ENCODE results near the gene HRH1.
"Not testable (repeated sequence)": the region's sequence is repeated elsewhere in the genome, so short reads cannot be mapped to it uniquely, and the experiment has no call there.

Gene HRH1

DNA sequence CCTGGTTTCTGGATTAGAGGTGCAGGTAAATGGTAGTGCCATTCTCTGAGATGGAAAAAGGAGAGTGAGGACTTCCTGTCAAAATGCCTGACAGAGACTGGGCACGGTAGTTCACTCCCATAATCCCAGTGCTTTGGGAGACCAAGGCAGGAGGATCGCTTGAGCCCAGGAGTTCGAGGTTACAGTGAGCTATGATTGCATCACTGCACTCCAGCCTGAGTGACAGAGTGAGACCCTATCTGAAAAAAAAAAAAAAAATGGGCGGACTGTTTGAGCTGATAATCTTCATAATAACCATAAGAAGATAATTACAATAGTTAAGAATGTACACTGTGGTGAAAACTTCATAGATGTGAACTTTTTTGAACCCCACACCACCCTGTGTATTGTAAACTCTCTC, 44.2 kb downstream of the HRH1 start:
- H3K4me3 ChIP-seq (ENCODE audit: low read length), result no peak overlapping the region
- TF ChIP-seq, protein P1, sequence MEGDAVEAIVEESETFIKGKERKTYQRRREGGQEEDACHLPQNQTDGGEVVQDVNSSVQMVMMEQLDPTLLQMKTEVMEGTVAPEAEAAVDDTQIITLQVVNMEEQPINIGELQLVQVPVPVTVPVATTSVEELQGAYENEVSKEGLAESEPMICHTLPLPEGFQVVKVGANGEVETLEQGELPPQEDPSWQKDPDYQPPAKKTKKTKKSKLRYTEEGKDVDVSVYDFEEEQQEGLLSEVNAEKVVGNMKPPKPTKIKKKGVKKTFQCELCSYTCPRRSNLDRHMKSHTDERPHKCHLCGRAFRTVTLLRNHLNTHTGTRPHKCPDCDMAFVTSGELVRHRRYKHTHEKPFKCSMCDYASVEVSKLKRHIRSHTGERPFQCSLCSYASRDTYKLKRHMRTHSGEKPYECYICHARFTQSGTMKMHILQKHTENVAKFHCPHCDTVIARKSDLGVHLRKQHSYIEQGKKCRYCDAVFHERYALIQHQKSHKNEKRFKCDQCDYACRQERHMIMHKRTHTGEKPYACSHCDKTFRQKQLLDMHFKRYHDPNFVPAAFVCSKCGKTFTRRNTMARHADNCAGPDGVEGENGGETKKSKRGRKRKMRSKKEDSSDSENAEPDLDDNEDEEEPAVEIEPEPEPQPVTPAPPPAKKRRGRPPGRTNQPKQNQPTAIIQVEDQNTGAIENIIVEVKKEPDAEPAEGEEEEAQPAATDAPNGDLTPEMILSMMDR (conservative IDR thresholded peaks at IDR 0.05; ENCODE audit: low read depth, low read length), result no peak

DNA sequence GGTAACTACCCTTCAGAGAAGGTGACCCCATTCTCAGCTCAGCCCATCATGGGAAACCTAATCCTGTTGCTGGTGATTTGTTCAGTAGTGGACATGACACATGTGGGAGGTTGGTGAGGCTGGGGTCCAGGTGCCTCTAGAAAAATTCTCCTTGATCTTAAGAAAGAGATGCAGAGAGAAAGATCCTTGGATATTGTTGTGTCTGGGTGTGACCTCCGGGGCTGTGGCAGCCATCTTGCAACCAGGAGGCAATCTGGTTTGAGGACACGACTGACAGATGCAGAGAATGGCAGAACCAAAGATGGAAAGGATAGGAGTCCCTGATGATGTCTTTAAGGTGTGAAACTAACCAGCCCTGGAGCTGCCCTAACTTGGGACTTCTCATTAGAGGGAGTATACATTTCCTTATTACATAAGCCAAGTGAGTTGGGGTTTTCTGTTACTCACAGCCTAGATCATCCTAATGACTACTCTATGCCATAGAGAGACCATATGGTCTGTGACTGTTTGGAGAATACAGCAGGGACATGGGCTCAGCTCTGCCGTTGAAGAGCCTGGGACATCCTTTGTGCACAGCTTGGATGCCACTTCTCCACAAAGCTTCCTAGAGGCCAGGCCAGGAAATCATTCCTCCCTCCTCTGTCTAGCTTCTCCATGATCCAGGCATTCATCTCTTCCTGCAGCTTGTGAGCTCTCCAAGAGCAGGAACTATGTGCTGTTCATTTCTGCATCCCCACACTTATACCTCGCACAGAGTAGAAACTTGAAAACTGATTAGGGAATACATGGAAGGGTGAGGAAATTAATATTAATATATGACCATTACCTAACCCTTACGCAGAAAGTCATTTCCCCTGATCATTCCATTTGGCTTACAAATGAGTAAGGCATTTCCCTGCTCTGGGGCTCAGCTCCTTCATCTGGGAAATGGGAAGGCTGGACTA, 45.9 kb downstream of the HRH1 start:
- TF ChIP-seq, protein P1 (conservative IDR thresholded peaks at IDR 0.05; ENCODE audit: low read depth, low read length), result no peak
- DNase-seq (ENCODE audit: low read depth), result no peak
- H3K4me3 ChIP-seq (ENCODE audit: low read length), result no peak overlapping the region

More for the DNA sequence above, 44.2 kb downstream of the HRH1 start:
- DNase-seq (ENCODE audit: low read depth), result no peak

DNA sequence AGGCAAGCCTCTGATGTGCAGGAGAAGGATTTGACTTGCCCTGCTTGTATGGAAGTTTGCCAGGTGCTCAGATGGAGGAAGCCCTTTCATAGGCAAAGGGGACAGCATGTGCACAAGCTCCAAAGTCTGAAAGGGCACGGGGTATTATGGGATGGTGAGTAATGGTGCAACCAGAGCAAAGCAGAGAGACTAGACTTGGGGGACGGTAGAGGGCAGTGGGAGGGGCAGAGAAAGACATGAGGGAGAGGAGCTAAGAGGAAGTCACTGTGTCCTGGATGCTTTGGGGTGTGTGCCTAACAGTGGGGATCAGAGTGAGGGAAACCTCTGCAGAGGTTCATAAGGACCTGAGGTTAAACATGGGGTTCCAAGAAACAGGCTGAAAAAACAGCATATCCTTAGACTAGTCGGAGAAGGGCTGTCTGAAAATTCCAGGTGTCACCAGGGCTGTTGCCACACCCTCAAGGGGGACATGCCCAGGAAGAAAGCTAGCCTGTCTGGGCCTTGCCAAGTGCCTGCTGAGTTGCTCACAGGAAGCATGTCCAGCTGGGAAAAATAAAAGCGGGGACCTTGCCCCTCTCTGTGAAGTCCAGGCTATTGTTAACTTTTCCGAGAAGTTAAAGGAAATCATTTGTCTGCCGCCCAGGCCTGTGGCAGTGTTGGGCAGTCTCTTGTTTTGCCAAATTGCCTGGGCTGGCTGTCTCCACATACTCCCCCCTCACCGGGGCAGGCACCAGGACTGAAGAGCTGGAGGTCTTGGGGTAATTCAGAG, 47.1 kb downstream of the HRH1 start:
- TF ChIP-seq, protein P1 (conservative IDR thresholded peaks at IDR 0.05; ENCODE audit: low read depth, low read length), result no peak
- no peak overlapping the region for H3K4me3 ChIP-seq (ENCODE audit: low read length)
- DNase-seq (ENCODE audit: low read depth), result no peak

DNA sequence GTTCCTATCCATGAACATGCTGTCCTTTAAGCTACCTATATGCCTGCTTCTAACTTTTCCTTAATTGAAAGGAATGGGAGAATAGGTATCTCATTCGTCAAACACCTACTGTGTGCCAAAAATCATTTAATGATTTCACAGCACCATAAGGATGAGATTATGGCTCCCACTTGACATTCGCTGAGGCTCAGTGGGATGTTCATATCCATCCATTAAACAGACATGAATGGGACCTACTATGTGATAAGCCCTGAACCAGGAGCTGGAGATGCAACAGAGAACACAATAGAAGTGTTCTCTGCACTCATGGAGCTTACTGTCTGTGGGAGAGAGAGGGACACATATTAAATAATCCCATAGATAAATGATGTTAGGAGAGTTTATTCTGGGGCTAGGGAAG, 49.7 kb downstream of the HRH1 start:
- H3K4me3 ChIP-seq (ENCODE audit: low read length), result no peak overlapping the region
- TF ChIP-seq, protein P1 (conservative IDR thresholded peaks at IDR 0.05; ENCODE audit: low read depth, low read length), result no peak
- DNase-seq (ENCODE audit: low read depth), result no peak

DNA sequence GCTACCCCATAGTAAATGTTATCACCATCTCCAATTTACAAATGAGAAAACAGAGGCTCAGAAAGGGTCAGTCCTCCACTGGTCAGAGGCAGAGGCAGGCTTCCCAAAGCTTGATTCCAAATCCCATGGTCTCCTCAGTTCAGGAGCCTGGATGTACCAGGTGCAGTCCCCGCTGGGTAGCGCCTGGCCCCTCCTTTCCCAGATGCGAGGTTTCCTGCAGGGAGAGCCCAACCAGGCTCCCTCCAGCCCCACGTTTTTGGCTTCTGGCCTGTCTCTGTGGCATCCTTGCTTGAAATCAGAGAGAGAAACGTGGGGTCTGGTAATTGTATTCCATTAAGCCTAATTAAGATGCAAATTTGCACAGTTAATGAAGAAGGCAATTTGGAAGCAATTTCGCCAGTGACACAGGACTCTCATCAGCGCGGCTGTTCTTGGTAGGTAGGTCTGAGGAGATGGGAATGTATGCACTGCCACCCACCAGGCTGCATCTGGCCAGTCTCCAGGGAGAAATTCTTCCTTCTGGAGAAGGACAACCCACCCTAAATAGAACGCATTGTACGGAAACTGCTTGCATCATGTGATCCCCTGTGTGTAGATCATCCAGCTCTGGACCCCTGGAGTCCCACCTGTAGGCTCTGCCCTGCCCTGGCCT, 50.5 kb downstream of the HRH1 start:
- DNase-seq (ENCODE audit: low read depth), result no peak
- H3K4me3 ChIP-seq (ENCODE audit: low read length), result no peak overlapping the region
- TF ChIP-seq, protein P1 (conservative IDR thresholded peaks at IDR 0.05; ENCODE audit: low read depth, low read length), result no peak

DNA sequence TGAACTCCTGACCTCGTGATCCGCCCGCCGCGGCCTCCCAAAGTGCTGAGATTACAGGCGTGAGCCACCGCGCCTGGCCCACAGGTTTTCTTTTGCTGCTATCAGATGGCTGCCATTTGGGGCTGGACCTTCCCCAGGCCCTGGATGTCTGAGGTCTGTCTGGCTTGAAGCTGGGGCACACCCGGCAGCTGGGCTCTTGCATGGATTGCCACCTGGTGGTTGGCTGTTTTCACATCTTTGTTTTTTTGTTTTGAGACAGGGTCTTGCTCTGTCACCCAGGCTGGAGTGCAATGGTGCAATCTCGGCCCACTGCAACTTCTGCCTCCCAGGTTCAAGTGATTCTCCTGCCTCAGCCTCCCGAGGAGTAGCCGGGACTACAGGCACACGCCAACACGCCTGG, 51.6 kb downstream of the HRH1 start:
- TF ChIP-seq, protein P1 (conservative IDR thresholded peaks at IDR 0.05; ENCODE audit: low read depth, low read length), result peak; percentile 26
- H3K4me3 ChIP-seq (ENCODE audit: low read length); DNase-seq (ENCODE audit: low read depth): not testable (repeated sequence)
